SK-N-MC (cell line): Measurements from ENCODE around the gene CAPRIN1.

Source experiments
- EZH2 ChIP-seq: fragments of 200-600 bp; sonication (generic); IDR thresholded peaks from one replicate; pipeline ENCODE4 v1.6.1; 2017; ENCODE audit warnings: antibody characterized with exemption
- FOXP2 ChIP-seq: optimal IDR thresholded peaks from 2 replicates; pipeline ENCODE3; 2011; ENCODE audit warnings: mild to moderate bottlenecking, moderate library complexity; ENCODE audit not compliant: insufficient read depth; ENCODE audit errors: extremely low read length, control extremely low read depth

GRCh38 chr11:34111722-34112270, 60.3 kb downstream of the CAPRIN1 start:
- TF ChIP-seq FOXP2 = no peak
- no peak for TF ChIP-seq EZH2
